Pons (tissue), 1 donor: ENCODE data around the gene C1orf216.
"Not testable (repeated sequence)": the region's sequence is repeated elsewhere in the genome, so short reads cannot be mapped to it uniquely, and the experiment has no call there.

Experiments
- DNase-seq: peaks from one replicate; pipeline ENCODE4 v3.0.0-alpha.2; 2016; ENCODE audit warnings: low spot score

The C1orf216 gene

GRCh38 chr1:35706846-35707600 is 11.7 kb downstream of the C1orf216 start:
- DNase-seq = no peak

- DNase-seq = no peak
These were observed 16.2 kb downstream of the C1orf216 start for GRCh38 chr1:35702508-35702907.

- DNase-seq = not testable (repeated sequence)
These were observed 19.5 kb downstream of the C1orf216 start for GRCh38 chr1:35699152-35699551.

GRCh38 chr1:35692317-35692716 is 26.4 kb downstream of the C1orf216 start:
- no peak for DNase-seq

GRCh38 chr1:35691571-35692220 is 27.0 kb downstream of the C1orf216 start:
- no peak for DNase-seq

GRCh38 chr1:35691080-35691479 is 27.6 kb downstream of the C1orf216 start:
- no peak for DNase-seq

- DNase-seq = not testable (repeated sequence)
These were observed 28.6 kb downstream of the C1orf216 start for GRCh38 chr1:35690103-35690502.

- no peak for DNase-seq
These were observed 30.5 kb downstream of the C1orf216 start for GRCh38 chr1:35688161-35688560.

- no peak for DNase-seq
These were observed 35.7 kb downstream of the C1orf216 start for GRCh38 chr1:35683012-35683411.

GRCh38 chr1:35680271-35680670 is 38.4 kb downstream of the C1orf216 start:
- DNase-seq = no peak

GRCh38 chr1:35675773-35676172 is 42.9 kb downstream of the C1orf216 start:
- no peak for DNase-seq

GRCh38 chr1:35674111-35674510 is 44.6 kb downstream of the C1orf216 start:
- DNase-seq = no peak

GRCh38 chr1:35672116-35672515 is 46.6 kb downstream of the C1orf216 start:
- no peak for DNase-seq

GRCh38 chr1:35668506-35668905 is 50.2 kb downstream of the C1orf216 start:
- DNase-seq = no peak

GRCh38 chr1:35666916-35667315 is 51.8 kb downstream of the C1orf216 start:
- no peak for DNase-seq

- no peak for DNase-seq
These were observed 52.5 kb downstream of the C1orf216 start for GRCh38 chr1:35666216-35666615.
